Frontal cortex (tissue), 4 donors: ENCODE measurements around the gene USP13. TPM values are rescaled to one million over a fixed set of nuclear protein-coding genes. Genes with fewer than 3 reads are reported as not detected.
"Not testable (repeated sequence)": the region's sequence is repeated elsewhere in the genome, so short reads cannot be mapped to it uniquely, and the experiment has no call there.

Experiments used
- DNase-seq, 2 donors: peaks; one replicate each; pipeline ENCODE4 v3.0.0; 2012; ENCODE audit warnings: low spot score in 2 of 2
- FAIRE-seq: peaks from 2 replicates; lab custom pipeline; 2012; peaks lifted over from hg19 to GRCh38; lab: Jason Lieb, UNC
- total RNA-seq: library from RNA; depleted of rRNA; stranded (reverse); fragments of >200 nt; gene quantifications from one replicate; pipeline ENCODE4 v1.2.3, GENCODE V29; 2014
- donor health status: control.
- donor health status: control.
- donor health status: control.

Gene USP13
- 10.2 TPM for total RNA-seq

DNA sequence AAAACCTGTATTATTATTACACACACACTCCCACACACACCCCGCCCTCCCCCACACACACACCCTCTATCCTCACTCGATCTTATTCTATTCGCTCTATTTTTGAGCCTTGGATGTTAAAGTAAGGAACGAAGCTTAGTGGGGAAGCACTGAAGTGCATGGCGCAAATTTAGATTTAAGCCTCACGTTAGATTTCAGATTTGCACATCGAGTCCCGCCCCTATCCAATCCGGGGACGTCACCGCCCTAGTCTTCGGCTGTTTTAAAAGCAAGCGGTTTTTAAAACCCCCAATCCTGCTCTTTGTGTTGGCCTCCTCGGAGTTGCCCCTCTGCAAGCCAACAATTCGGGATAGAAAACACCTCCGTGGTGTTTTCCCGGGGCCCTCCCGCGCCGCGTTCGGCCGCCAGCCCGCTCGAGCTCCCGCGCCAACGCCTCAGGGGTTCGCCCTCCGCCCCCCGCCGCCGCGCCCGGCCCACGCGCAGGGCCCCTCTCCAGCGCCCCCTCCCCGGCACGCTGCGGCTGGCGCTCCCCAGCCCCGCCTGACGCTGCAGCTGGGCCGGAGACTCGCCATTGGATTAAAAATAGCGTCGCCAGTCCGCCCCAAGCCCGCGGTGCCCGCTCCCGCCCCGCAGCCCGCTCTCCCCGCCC is at the start of gene USP13:
Gene USP13 (plus strand): TSS at position 594 of the 649 bp plus-strand sequence. CDS start 186 bp downstream, outside the sequence.
- FAIRE-seq (no peak), DNase-seq (peak; percentile 79 to 90)

GRCh38 chr3:179603321-179603720 is 49.5 kb upstream of the USP13 start:
- DNase-seq (no peak), FAIRE-seq (no peak)

DNA sequence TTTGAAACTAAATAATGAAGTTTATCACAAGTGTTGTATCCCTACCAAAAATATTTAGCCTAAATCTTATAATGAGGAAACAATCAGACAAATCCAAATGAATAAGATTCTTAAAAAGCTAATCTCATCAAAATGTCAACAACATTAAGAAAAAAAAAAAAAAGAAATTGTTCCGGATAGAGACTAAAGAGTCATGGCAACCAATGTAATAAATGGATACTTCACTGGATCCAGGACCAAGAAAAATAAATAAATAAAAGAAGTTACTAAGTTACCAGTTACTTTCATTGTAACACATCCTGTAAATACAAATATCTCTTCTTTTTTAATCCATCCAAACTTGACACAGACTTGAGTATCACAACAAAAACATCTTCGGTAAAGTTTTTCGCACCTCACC is 49.0 kb upstream of the USP13 start:
- DNase-seq (no peak), FAIRE-seq (no peak)

- peak; percentile 80 for FAIRE-seq
These were observed 48.3 kb upstream of the USP13 start, which contains the start of the genes MRPL47 and NDUFB5 for GRCh38 chr3:179604321-179605078. Gene MRPL47, minus strand, starts transcription at chr3:179604638. Its CDS starts 14 bp downstream, at chr3:179604624. Gene NDUFB5, plus strand, starts transcription at chr3:179604794. Its CDS starts 22 bp downstream, at chr3:179604816.

GRCh38 chr3:179606534-179607085 is 46.2 kb upstream of the USP13 start:
- DNase-seq: no peak
- no peak for FAIRE-seq

More at GRCh38 chr3:179604321-179605078, 48.3 kb upstream of the USP13 start, which contains the start of the genes MRPL47 and NDUFB5:
- peak; percentile 74 to 86 for DNase-seq

- FAIRE-seq (no peak), DNase-seq (no peak)
These were observed 43.7 kb upstream of the USP13 start for GRCh38 chr3:179608931-179609720.

DNA sequence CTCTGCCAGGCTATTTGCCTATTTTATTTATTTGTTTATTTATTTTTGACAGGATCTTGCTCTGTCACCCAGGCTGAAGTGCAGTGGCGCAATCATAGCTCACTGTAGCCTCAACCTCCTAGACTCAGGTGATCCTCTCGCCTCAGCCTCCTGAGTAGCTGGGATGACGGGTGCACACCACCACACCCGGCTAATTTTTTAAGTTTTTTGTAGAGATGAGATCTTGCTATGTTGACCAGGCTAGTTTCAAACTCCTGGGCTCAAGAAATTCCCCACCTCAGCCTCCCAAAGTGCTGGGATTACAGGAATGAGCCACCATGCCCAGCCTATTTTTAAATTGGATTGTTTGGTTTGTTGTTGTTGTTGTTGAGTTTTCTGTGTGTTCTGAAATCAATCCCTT is 42.8 kb upstream of the USP13 start:
- DNase-seq: no peak
- no peak for FAIRE-seq

DNA sequence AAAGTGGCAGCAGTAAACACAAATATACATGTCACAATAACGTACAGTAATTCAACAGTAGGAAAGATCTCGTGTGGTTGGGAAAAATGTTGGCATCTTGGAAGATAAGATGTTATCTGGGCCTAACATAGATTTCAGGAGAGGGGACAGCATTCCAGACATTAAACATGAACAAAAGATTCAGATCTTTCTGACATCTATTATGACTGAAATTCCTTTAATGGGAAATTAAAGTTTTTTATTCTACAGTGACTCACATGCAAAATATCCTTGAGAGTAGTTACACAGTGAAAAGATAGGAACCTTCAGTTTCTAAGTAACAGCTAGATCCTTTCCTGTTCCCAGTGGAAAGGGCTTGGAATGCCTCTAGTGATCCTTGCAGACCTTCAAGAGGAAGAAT is 39.0 kb upstream of the USP13 start:
- no peak for FAIRE-seq

GRCh38 chr3:179615458-179616173 is 37.2 kb upstream of the USP13 start:
- FAIRE-seq (no peak), DNase-seq (no peak)

More for the DNA sequence above, 39.0 kb upstream of the USP13 start:
- no peak for DNase-seq

GRCh38 chr3:179622023-179622422 is 30.8 kb upstream of the USP13 start:
- FAIRE-seq (no peak), DNase-seq (no peak)

- no peak for DNase-seq
- FAIRE-seq: no peak
These were observed 28.4 kb upstream of the USP13 start for GRCh38 chr3:179624451-179624850.

DNA sequence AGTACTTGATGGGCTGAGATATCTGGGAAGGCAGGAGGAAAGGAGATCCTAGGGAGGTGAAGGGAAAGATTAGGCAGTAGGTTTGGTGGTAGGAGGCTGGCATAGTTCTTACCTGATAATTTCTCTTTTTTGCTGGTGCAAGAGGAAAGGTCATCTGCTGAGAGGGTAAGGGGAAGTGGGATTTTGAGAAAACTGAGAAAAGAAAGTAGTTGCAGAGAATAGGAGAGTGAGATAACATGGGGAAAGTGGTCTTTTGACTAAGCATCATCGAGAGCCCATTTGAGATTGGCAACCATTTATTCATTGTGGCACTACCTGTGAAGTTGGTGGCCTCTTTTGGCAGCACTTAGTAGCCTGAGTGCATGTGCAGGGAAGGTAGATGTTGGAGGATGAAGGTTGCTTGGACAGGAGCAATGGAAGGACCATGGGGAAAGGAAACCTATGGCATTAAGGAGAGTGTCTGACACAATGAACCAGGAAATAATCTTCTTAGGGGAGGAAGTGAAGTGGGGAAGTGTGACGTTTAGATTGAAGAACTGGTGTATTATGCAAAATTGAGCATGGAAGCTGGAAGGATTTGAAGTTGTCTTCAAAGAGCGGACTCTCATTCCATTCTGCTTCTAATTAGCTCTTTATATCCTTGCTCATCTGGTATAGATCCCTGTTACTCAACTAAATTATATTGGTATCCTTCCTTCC is 21.9 kb upstream of the USP13 start:
- DNase-seq (no peak), FAIRE-seq (no peak)

DNA sequence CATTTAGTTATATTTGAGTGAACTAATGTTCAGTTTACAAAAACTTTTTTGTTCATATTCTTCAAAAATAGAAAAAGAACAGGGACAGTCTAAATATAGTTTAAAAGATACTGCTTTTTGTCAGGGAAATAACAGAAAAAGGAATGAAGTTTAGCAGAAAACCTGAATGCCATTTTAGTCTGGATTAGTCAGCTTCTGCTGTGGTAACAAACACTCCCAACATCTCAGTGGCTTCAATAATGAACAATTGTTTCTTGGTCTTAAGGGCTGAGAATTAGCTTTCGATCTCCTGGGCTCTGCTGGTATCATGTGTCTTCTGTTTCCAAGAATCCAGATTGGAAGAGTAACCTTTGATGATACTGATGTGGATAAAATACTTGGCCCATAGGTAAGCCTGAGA is 12.4 kb upstream of the USP13 start:
- DNase-seq (no peak), FAIRE-seq (no peak)

GRCh38 chr3:179642871-179643270 is 10.0 kb upstream of the USP13 start:
- no peak for DNase-seq
- no peak for FAIRE-seq

DNA sequence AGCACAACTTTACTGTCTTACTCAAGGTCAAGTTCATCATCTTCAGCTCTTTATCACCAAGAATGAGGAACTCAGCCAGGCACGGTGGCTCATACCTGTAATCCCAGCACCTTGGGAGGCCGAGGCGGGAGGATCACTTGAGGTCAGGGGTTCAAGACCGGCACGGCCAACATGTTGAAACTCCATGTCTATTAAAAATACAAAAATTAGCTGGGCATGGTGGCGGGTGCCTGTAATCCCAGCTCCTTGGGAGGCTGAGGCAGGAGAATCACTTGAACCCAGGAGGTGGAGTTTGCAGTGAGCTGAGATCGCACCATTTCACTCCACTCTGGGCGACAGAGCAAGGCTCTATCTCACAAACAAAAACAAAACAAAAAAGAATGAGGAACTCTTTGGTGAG is 9.0 kb upstream of the USP13 start:
- FAIRE-seq, DNase-seq: not testable (repeated sequence)

DNA sequence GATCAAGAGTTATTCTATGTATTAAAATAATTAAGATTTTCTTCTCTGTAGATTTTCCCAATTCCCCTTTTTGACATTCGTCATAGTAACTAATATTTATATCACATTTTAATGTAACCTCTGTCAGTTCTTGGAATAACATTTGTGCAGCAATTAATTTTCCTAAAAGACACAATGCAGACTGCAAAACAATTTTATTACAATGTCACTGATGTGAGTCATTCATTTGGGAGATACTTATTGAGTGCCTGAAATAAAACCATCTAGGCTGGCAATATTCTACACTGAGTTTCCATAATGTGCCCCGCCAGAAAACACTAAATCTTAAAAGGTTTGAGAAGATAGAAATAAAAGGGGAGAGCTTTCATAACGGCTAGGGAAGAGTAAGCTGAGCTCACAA is 6.7 kb upstream of the USP13 start:
- FAIRE-seq (no peak), DNase-seq (no peak)

GRCh38 chr3:179651687-179652446 is 973 bp upstream of the USP13 start:
- FAIRE-seq (no peak), DNase-seq (peak in 1 of 2 donors; percentile 21)
